Mammary epithelial cell (primary cell): ENCODE results near the gene WFIKKN1.

Experiments used
- CTCF ChIP-seq, 2 donors: IDR thresholded peaks in 1 of 2; conservative IDR thresholded peaks in 1 of 2; 2 replicates each; pipeline ENCODE4 v1.5.1; 2011 to 2012; ENCODE audit warnings: inconsistent platforms in 2 of 2, low read length in 2 of 2, mild to moderate bottlenecking in 2 of 2, control low read depth in 1 of 2, low read depth in 1 of 2; ENCODE audit not compliant: insufficient read depth in 1 of 2; ENCODE audit errors: extremely low read depth in 1 of 2
- EZH2 ChIP-seq: IDR thresholded peaks from 2 replicates; pipeline ENCODE4 v1.6.1; 2012; ENCODE audit warnings: low read length, inconsistent platforms, borderline replicate concordance

- no peak for TF ChIP-seq CTCF (conservative IDR thresholded peaks at IDR 0.05 in 1 of 2, IDR thresholded peaks at IDR 0.05 in 1 of 2; ENCODE audit: extremely low read depth in 1 of 2, insufficient read depth in 1 of 2, low read depth in 1 of 2, low read length in 2 of 2)
- no peak for TF ChIP-seq EZH2
Observed at GRCh38 chr16:676913-677312, 46.1 kb downstream of the WFIKKN1 start.
